ENCODE measurements around the gene IL5RA.

Gene IL5RA

GRCh38 chr3:3105815-3106214 lies 4.4 kb downstream of the IL5RA start:
- Histone ChIP-seq H3K9me3 (ENCODE audit: insufficient read depth, low read depth, low read length) (no peaks in the 10 kb centered on the region), H3K27ac (ENCODE audit: low read length) (no peak overlapping the region), H3K4me3 (ENCODE audit: low read length) (no peak overlapping the region), H3K27me3 (ENCODE audit: insufficient read depth, low read length) (no peaks in the 10 kb centered on the region), H3K9ac (ENCODE audit: low read depth, low read length) (no peak overlapping the region), H3K36me3 (ENCODE audit: insufficient read depth, low read depth, low read length) (no peaks in the 10 kb centered on the region), H3K4me1 (ENCODE audit: insufficient read depth, low read length) (0 out of 2 replicates have a peak, but pooled peaks cover 10% of the 10 kb centered on the region)

DNA sequence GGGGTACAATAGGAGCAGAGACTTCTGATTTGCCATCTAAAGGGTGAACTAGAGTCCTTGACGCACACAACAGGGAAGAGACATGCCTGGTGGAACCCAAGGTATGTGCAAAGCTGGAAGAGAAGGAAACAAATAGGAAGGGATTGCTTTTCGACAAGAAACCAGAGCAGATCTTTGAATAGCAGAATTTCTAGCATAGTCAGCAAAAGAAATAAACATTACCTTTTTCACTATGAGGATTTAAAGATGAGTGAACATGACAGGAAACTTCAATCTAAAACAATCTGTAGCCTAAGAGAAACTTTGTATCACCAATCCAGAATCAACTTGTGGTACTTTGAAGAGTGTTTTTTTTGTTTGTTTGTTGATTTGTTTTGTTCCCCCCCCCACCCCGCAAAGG lies 4.9 kb downstream of the IL5RA start:
- H3K27ac ChIP-seq (ENCODE audit: low read length) = no peak overlapping the region
- H3K4me1 ChIP-seq (ENCODE audit: insufficient read depth, low read length) = 0 out of 2 replicates have a peak, but pooled peaks cover 5% of the 10 kb centered on the region
- H3K27me3 ChIP-seq (ENCODE audit: insufficient read depth, low read length) = no peaks in the 10 kb centered on the region
- no peak overlapping the region for H3K9ac ChIP-seq (ENCODE audit: low read depth, low read length)
- no peaks in the 10 kb centered on the region for H3K36me3 ChIP-seq (ENCODE audit: insufficient read depth, low read depth, low read length)
- H3K9me3 ChIP-seq (ENCODE audit: insufficient read depth, low read depth, low read length) = no peaks in the 10 kb centered on the region
- H3K4me3 ChIP-seq (ENCODE audit: low read length) = no peak overlapping the region

DNA sequence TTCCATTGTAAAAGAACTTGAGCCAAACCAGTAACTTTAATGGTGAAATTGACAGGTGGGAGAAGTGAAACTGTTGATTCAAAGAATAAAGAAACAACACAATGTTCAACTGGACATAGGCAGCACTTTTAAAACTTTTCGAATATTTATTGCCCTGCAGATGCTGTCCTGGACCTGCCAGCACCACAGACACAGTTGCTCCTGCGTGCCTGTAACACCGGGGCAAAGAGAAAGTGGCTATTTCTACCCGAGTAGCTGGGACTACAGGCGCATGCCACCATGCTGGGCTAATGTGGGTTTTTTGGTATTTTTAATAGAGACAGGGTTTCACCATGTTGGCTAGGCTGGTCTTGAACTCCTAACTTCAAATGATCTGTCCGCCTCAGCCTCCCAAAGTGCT lies 7.4 kb downstream of the IL5RA start:
- Histone ChIP-seq H3K9ac (ENCODE audit: low read depth, low read length) (no peak overlapping the region), H3K4me1 (ENCODE audit: insufficient read depth, low read length) (0 out of 2 replicates have a peak, but pooled peaks cover 5% of the 10 kb centered on the region), H3K36me3 (ENCODE audit: insufficient read depth, low read depth, low read length) (no peaks in the 10 kb centered on the region), H3K27me3 (ENCODE audit: insufficient read depth, low read length) (no peaks in the 10 kb centered on the region), H3K4me3 (ENCODE audit: low read length) (no peak overlapping the region), H3K27ac (ENCODE audit: low read length) (no peak overlapping the region), H3K9me3 (ENCODE audit: insufficient read depth, low read depth, low read length) (no peaks in the 10 kb centered on the region)

DNA sequence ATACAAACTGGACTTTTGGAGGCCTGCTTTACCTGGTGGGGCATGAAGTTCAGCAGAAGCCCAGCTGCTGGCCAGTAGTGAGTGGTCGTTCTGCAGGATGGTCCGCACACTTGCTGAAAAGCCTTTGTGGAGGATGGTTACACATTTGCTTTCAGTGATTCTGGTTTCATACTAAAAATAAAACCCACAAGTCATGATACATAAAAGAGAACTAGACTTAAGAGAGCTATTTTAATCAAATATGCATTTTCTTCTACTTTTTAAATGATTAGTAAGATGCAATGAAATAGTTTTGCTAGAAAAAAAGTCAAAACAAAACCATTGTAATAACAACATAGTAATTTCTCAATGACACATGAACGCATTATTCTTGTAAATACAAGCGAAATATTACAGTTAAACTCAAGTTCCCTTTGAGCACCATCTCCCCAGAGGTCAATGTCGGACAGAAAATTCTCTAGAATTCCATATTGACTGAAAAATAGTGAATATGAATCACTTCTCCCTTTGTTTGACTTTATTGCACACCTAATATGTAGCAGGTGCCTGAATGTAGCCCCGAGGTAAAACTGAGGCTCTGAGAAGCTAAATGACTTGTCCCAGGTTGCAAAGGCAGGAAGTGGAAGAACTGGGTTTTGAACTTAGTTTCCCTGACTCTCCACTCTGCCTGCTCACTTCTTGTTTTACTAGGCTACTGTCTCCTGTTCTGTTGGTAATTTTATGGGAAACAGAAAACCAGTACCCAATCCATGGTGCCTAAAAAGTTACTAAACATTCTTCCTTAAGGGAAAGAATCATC lies 8.3 kb downstream of the IL5RA start:
- Histone ChIP-seq H3K36me3 (ENCODE audit: insufficient read depth, low read depth, low read length) (no peaks in the 10 kb centered on the region), H3K4me3 (ENCODE audit: low read length) (no peak overlapping the region), H3K4me1 (ENCODE audit: insufficient read depth, low read length) (0 out of 2 replicates have a peak, but pooled peaks cover 5% of the 10 kb centered on the region), H3K27me3 (ENCODE audit: insufficient read depth, low read length) (no peaks in the 10 kb centered on the region), H3K9ac (ENCODE audit: low read depth, low read length) (no peak overlapping the region), H3K27ac (ENCODE audit: low read length) (no peak overlapping the region), H3K9me3 (ENCODE audit: insufficient read depth, low read depth, low read length) (no peaks in the 10 kb centered on the region)

GRCh38 chr3:3097958-3098357 lies 12.2 kb downstream of the IL5RA start:
- H3K36me3 ChIP-seq (ENCODE audit: insufficient read depth, low read depth, low read length) = no peaks in the 10 kb centered on the region
- no peak overlapping the region for H3K9ac ChIP-seq (ENCODE audit: low read depth, low read length)

GRCh38 chr3:3089017-3089416 lies 21.2 kb downstream of the IL5RA start:
- H3K9me3 ChIP-seq (ENCODE audit: insufficient read depth, low read depth, low read length) = no peaks in the 10 kb centered on the region
- H3K4me3 ChIP-seq (ENCODE audit: low read length) = no peak overlapping the region
- no peak overlapping the region for H3K9ac ChIP-seq (ENCODE audit: low read depth, low read length)
- H3K27me3 ChIP-seq (ENCODE audit: insufficient read depth, low read length) = no peaks in the 10 kb centered on the region
- no peak overlapping the region for H3K27ac ChIP-seq (ENCODE audit: low read length)
- H3K36me3 ChIP-seq (ENCODE audit: insufficient read depth, low read depth, low read length) = no peaks in the 10 kb centered on the region
- no peaks in the 10 kb centered on the region for H3K4me1 ChIP-seq (ENCODE audit: insufficient read depth, low read length)

More at GRCh38 chr3:3097958-3098357, 12.2 kb downstream of the IL5RA start:
- H3K4me3 ChIP-seq (ENCODE audit: low read length) = no peak overlapping the region
- H3K27ac ChIP-seq (ENCODE audit: low read length) = no peak overlapping the region
- no peaks in the 10 kb centered on the region for H3K4me1 ChIP-seq (ENCODE audit: insufficient read depth, low read length)
- no peaks in the 10 kb centered on the region for H3K27me3 ChIP-seq (ENCODE audit: insufficient read depth, low read length)
- no peaks in the 10 kb centered on the region for H3K9me3 ChIP-seq (ENCODE audit: insufficient read depth, low read depth, low read length)

DNA sequence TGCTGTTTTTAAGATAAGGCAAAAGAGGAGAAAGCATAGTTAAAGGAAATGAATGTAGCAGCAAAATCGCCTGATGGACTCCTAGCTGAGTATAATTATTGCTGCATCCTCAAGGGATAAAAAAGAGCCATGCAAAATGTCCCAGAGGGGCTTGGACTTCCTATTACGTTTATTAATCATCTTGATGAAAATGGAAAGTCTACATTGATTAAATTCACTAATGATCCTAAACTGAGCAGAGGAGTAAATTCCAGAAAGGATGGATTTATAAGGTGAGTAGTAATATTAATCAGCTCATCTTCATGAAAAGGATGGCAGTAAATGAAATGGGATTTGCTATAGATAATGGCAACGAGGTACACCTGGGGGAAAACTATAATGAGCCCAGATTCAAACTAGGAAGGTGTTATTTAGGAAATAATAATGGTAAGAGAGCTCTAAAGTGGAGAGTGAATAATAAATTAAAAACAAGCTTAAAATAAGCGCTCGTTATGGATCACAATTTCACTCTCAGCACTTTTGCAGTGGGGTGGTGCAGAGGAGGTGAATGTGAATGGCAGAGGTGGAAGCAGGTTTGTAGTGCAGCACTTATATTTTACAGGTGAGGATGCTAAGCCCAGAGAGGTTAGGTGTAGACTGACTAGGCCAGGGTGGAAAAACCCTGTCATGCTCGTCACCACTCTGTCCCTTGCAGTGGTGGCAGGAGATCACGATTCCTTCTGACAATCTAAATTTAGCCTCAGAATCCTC lies 22.3 kb downstream of the IL5RA start:
- Histone ChIP-seq H3K27me3 (ENCODE audit: insufficient read depth, low read length) (no peaks in the 10 kb centered on the region), H3K9me3 (ENCODE audit: insufficient read depth, low read depth, low read length) (no peaks in the 10 kb centered on the region), H3K9ac (ENCODE audit: low read depth, low read length) (no peak overlapping the region), H3K36me3 (ENCODE audit: insufficient read depth, low read depth, low read length) (no peaks in the 10 kb centered on the region), H3K4me3 (ENCODE audit: low read length) (no peak overlapping the region), H3K4me1 (ENCODE audit: insufficient read depth, low read length) (peaks cover under 1% of the 10 kb centered on the region; the same call in 1 of the 2 replicates), H3K27ac (ENCODE audit: low read length) (no peak overlapping the region)

DNA sequence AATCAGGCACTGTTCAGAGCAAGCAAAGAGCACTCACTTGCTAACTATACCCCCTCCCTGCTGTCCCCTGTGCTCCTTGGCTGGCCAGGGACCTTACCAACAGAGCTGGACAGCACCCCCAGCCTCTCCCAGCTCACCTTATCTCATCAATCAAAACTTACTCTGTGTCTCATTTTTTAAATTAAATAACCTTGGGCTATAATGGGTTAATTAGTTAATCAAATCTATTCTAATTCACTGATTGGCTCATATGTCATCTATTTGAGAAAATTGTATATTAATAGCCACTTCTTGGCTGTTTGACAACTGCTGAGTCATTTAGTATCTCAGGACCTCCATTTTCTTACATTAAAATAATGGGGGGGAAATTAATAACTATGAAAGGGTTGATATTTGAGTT lies 22.9 kb downstream of the IL5RA start:
- no peak overlapping the region for H3K27ac ChIP-seq (ENCODE audit: low read length)
- no peaks in the 10 kb centered on the region for H3K27me3 ChIP-seq (ENCODE audit: insufficient read depth, low read length)
- no peak overlapping the region for H3K9ac ChIP-seq (ENCODE audit: low read depth, low read length)
- no peaks in the 10 kb centered on the region for H3K36me3 ChIP-seq (ENCODE audit: insufficient read depth, low read depth, low read length)
- H3K4me3 ChIP-seq (ENCODE audit: low read length) = no peak overlapping the region
- peaks cover 7% of the 10 kb centered on the region; the same call in 1 of the 2 replicates for H3K4me1 ChIP-seq (ENCODE audit: insufficient read depth, low read length)
- H3K9me3 ChIP-seq (ENCODE audit: insufficient read depth, low read depth, low read length) = no peaks in the 10 kb centered on the region

DNA sequence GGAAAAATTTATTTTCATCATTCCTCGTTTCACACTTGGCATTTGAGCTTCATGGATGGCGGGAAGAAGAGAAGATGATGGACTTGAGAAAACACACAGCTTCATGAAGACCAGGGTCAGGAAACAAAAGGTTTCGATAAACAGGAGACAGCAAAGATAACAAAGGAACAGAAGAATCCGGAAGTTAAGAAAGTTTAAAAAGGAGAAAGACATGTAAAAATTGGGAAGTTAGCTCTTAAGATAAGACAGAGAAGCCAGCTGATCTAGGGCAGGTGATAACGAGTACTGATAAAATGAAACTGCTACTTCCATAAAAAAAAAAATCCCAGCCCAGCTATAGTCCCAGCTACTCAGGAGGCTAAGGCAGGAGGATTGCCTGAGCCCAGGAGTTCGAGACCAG lies 23.9 kb downstream of the IL5RA start:
- Histone ChIP-seq H3K4me1 (ENCODE audit: insufficient read depth, low read length) (peaks cover 17% of the 10 kb centered on the region; the same call in 1 of the 2 replicates), H3K27me3 (ENCODE audit: insufficient read depth, low read length) (no peaks in the 10 kb centered on the region), H3K9ac (ENCODE audit: low read depth, low read length) (no peak overlapping the region), H3K27ac (ENCODE audit: low read length) (no peak overlapping the region), H3K9me3 (ENCODE audit: insufficient read depth, low read depth, low read length) (no peaks in the 10 kb centered on the region), H3K4me3 (ENCODE audit: low read length) (no peak overlapping the region), H3K36me3 (ENCODE audit: insufficient read depth, low read depth, low read length) (no peaks in the 10 kb centered on the region)

GRCh38 chr3:3085782-3086181 lies 24.4 kb downstream of the IL5RA start:
- Histone ChIP-seq H3K9ac (ENCODE audit: low read depth, low read length) (no peak overlapping the region), H3K27me3 (ENCODE audit: insufficient read depth, low read length) (no peaks in the 10 kb centered on the region), H3K36me3 (ENCODE audit: insufficient read depth, low read depth, low read length) (no peaks in the 10 kb centered on the region), H3K4me3 (ENCODE audit: low read length) (no peak overlapping the region), H3K27ac (ENCODE audit: low read length) (no peak overlapping the region), H3K9me3 (ENCODE audit: insufficient read depth, low read depth, low read length) (no peaks in the 10 kb centered on the region), H3K4me1 (ENCODE audit: insufficient read depth, low read length) (peaks cover 18% of the 10 kb centered on the region; the same call in 1 of the 2 replicates)

- no peak overlapping the region for H3K27ac ChIP-seq (ENCODE audit: low read length)
- peaks cover 18% of the 10 kb centered on the region; the same call in 1 of the 2 replicates for H3K4me1 ChIP-seq (ENCODE audit: insufficient read depth, low read length)
- no peaks in the 10 kb centered on the region for H3K9me3 ChIP-seq (ENCODE audit: insufficient read depth, low read depth, low read length)
- H3K4me3 ChIP-seq (ENCODE audit: low read length) = no peak overlapping the region
- H3K9ac ChIP-seq (ENCODE audit: low read depth, low read length) = no peak overlapping the region
- H3K27me3 ChIP-seq (ENCODE audit: insufficient read depth, low read length) = no peaks in the 10 kb centered on the region
- H3K36me3 ChIP-seq (ENCODE audit: insufficient read depth, low read depth, low read length) = no peaks in the 10 kb centered on the region
Observed at GRCh38 chr3:3084890-3085289, 25.3 kb downstream of the IL5RA start.

Measured in iPS-20b (cell line).